GM12892 (cell line): ENCODE data around the gene TMEM11.
"Not testable (repeated sequence)": the region's sequence is repeated elsewhere in the genome, so short reads cannot be mapped to it uniquely, and the experiment has no call there.

Source experiments
- DNase-seq: peaks from one replicate; pipeline ENCODE4 v3.0.0; 2011; ENCODE audit not compliant: insufficient read length
- FAIRE-seq: peaks from 2 replicates; lab custom pipeline; 2011; peaks lifted over from hg19 to GRCh38; lab: Jason Lieb, UNC
- POLR2A ChIP-seq: IDR thresholded peaks from 2 replicates; pipeline ENCODE4 v1.6.1; 2011; ENCODE audit warnings: low read depth, low read length, control low read depth
- POLR2AphosphoS5 ChIP-seq: IDR thresholded peaks from 2 replicates; pipeline ENCODE4 v1.6.1; 2011; ENCODE audit warnings: low read depth, low read length, control low read depth
- TAF1 ChIP-seq: IDR thresholded peaks from 2 replicates; pipeline ENCODE4 v1.6.1; 2011; ENCODE audit warnings: low read depth, mild to moderate bottlenecking, control low read depth, low read length, borderline replicate concordance

TMEM11 gene

GRCh38 chr17:21202512-21202911, 11.4 kb downstream of the TMEM11 start:
- FAIRE-seq (no peak), DNase-seq (no peak)
- TF ChIP-seq POLR2AphosphoS5 = no peak

DNA sequence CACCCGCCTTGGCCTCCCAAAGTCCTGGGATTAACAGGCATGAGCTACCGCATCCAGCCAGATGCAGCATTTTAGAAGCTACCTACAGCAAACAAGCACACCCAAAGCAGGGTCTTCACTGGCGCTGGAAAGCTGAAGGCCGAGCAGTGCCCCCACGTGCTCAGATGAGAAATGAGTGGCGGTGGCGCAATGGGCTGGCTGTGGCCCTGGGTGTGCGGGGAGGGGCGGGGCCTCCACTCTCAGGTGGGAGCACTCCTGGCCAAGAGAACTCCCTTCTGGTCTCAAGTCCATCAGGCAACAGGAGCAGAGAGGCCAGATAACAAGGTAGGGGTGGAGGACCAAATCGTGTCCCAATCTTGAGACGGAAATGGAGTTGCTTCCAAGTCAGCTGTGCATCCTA, 12.1 kb downstream of the TMEM11 start:
- FAIRE-seq = no peak
- no peak for DNase-seq
- no peak for TF ChIP-seq POLR2AphosphoS5
- no peak for TF ChIP-seq TAF1
- TF ChIP-seq POLR2A = no peak

GRCh38 chr17:21201298-21201595, 12.7 kb downstream of the TMEM11 start:
- no peak for DNase-seq
- FAIRE-seq = no peak
- TF ChIP-seq POLR2AphosphoS5 = no peak
- no peak for TF ChIP-seq POLR2A
- no peak for TF ChIP-seq TAF1

- TF ChIP-seq POLR2A = no peak
- no peak for TF ChIP-seq TAF1
- TF ChIP-seq POLR2AphosphoS5 = no peak
- FAIRE-seq (no peak), DNase-seq (no peak)
Observed at GRCh38 chr17:21200590-21201297, 13.2 kb downstream of the TMEM11 start.

- TF ChIP-seq POLR2AphosphoS5 (no peak), TAF1 (no peak), POLR2A (0 out of 2 replicates have a peak, but pooled peaks have one; percentile 21)
- DNase-seq (no peak), FAIRE-seq (no peak)
Observed at GRCh38 chr17:21199856-21200255, 14.1 kb downstream of the TMEM11 start.

- DNase-seq (no peak), FAIRE-seq (no peak)
- no peak for TF ChIP-seq TAF1
- no peak for TF ChIP-seq POLR2AphosphoS5
- TF ChIP-seq POLR2A = no peak
Observed at GRCh38 chr17:21199311-21199710, 14.7 kb downstream of the TMEM11 start.

GRCh38 chr17:21198411-21198810, 15.6 kb downstream of the TMEM11 start:
- FAIRE-seq (no peak), DNase-seq (no peak)
- TF ChIP-seq POLR2AphosphoS5 (no peak), POLR2A (no peak), TAF1 (no peak)

GRCh38 chr17:21196126-21196525, 17.8 kb downstream of the TMEM11 start:
- FAIRE-seq (no peak), DNase-seq (no peak)
- TF ChIP-seq POLR2AphosphoS5 (no peak), POLR2A (no peak), TAF1 (no peak)

GRCh38 chr17:21194703-21195102, 19.3 kb downstream of the TMEM11 start:
- FAIRE-seq (no peak), DNase-seq (no peak)
- TF ChIP-seq POLR2A = no peak
- no peak for TF ChIP-seq TAF1
- TF ChIP-seq POLR2AphosphoS5 = no peak

DNA sequence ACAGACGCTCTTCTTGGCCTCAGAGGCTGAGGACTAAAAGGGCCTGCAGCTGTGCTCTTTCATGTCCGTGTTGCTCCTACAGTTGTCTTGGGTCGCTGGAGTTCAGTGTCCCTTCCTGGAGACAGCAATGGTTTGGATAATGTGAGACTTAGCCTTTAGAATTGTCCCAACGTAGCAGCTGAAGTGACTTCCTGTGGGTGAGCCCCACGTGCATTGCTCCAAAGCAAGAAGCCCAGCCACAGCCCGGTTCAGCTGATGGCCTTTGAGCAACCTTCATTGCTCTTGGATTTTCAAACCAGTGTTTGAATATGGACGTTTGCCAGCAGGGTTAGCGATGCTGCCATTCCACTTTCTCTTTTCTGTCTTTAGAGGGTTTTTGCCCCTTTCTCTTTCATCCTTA, 19.7 kb downstream of the TMEM11 start:
- DNase-seq (no peak), FAIRE-seq (no peak)
- TF ChIP-seq TAF1 = no peak

DNA sequence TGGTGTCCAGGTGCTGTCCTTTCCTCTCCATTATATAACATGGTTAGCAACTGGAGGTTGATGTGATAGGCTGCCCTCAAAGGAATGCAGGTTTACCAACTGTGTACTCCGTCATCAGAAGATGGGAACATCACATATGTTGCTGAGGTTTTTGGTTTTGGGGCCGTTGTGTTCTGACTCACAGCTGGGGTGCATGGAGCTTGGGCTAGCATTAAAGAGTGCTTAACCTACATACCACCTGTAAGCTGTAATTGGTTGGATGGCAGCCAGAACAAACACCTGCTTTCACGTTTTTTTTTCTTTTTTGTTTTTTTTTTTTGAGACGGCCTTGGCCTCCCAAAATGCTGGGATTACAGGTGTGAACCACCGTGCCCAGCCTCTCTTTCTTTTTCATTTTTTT, 20.9 kb downstream of the TMEM11 start:
- TF ChIP-seq POLR2A = no peak
- no peak for TF ChIP-seq POLR2AphosphoS5
- DNase-seq = no peak
- FAIRE-seq = no peak

- not testable (repeated sequence) for FAIRE-seq, DNase-seq
Observed at GRCh38 chr17:21192414-21192813, 21.5 kb downstream of the TMEM11 start.

- no peak for FAIRE-seq
- no peak for DNase-seq
- TF ChIP-seq POLR2A (no peak), POLR2AphosphoS5 (no peak), TAF1 (no peak)
Observed at GRCh38 chr17:21191698-21192097, 22.3 kb downstream of the TMEM11 start.
